ENCODE results near the gene FBXO47. TPM values are rescaled to one million over a fixed set of nuclear protein-coding genes. Genes with fewer than 3 reads are reported as not detected.

The FBXO47 gene
- not detected in 2 replicates for total RNA-seq

DNA sequence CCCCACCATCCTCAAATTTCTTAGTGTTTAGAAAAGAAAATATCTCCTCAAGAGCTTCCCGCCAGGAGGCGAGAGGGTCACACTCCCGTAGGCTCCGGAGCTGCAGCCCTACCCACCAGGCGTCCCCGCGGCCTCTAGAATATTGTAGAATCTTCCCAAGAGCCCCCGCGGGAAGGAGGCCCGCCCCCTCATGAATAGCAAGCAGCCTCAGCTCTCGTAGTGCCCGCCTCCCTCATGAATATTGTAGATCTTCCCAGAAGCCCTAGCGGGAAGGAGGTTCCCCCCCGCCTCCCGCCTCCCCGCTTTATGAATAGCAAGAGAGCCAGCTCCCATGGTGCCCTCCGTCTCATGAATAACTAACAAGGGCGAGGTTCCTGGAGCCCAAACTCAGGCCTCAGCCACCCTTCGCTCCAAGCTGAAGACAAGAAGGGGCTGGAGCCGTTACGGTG lies at the start of gene FBXO47:
TSS of gene FBXO47 (minus strand) at position 114 of the 449 bp plus-strand sequence. CDS start 4,378 bp downstream, outside the sequence.

GRCh38 chr17:38925263-38925995 lies 41.8 kb downstream of the FBXO47 start, which contains the start of gene LASP1NB:
LASP1NB (plus strand) TSS chr17:38925614.

Small RNA genes within 50 kb of the gene (small RNA-seq; reads per million reads assigned to genes)
- gene MIR6779 (ENCODE audit: low replicate concordance) = not detected

Other genes with a start within 250 kb of the FBXO47 start
- gene CISD3, start 237.1 kb downstream of the FBXO47 start, total RNA-seq = 1.5 and 5.3 TPM in 2 replicates
- gene PCGF2, start 219.1 kb downstream of the FBXO47 start, total RNA-seq = 4.6 and 12.5 TPM in 2 replicates
- gene PSMB3, start 214.7 kb downstream of the FBXO47 start, total RNA-seq = 172 and 303 TPM in 2 replicates
- 28.0 and 69.3 TPM in 2 replicates for gene PIP4K2B, start 167.8 kb downstream of the FBXO47 start, total RNA-seq
- 13.8 and 13.9 TPM in 2 replicates for gene CWC25, start 142.1 kb downstream of the FBXO47 start, total RNA-seq
- gene RPL23, start 113.7 kb downstream of the FBXO47 start, total RNA-seq = 553 and 1,306 TPM in 2 replicates
- 250 and 340 TPM in 2 replicates for gene LASP1, start 97.3 kb downstream of the FBXO47 start, total RNA-seq
- gene PLXDC1, start 184.2 kb upstream of the FBXO47 start, total RNA-seq = 0.22 TPM in 1 of 2 replicates, not detected in the other
- gene ARL5C, start 198.8 kb upstream of the FBXO47 start, total RNA-seq = not detected in 2 replicates
- 3.3 and 6.2 TPM in 2 replicates for gene CACNB1, start 230.3 kb upstream of the FBXO47 start, total RNA-seq
- 1,114 and 2,604 TPM in 2 replicates for gene RPL19, start 232.9 kb upstream of the FBXO47 start, total RNA-seq